Activated effector memory CD4-positive, alpha-beta T cell treated with Interleukin-2 at 50 U/mL for 16 hours (primary cell): Measurements from ENCODE around the gene ACADS.
"Not testable (repeated sequence)": the region's sequence is repeated elsewhere in the genome, so short reads cannot be mapped to it uniquely, and the experiment has no call there.

ENCODE experiments used
- DNase-seq: peaks from one replicate; pipeline ENCODE4 v3.0.0-alpha.2; 2020

Gene ACADS

GRCh38 chr12:120732198-120732597, 6.6 kb downstream of the ACADS start:
- not testable (repeated sequence) for DNase-seq

- DNase-seq = no peak
Measured at GRCh38 chr12:120733574-120733973, 7.9 kb downstream of the ACADS start.

- no peak for DNase-seq
Measured at GRCh38 chr12:120734210-120734609, 8.6 kb downstream of the ACADS start.

GRCh38 chr12:120735181-120735580, 9.6 kb downstream of the ACADS start:
- no peak for DNase-seq

- DNase-seq = no peak
Measured at GRCh38 chr12:120736404-120737331, 11.0 kb downstream of the ACADS start.

GRCh38 chr12:120737557-120738251, 12.1 kb downstream of the ACADS start:
- no peak for DNase-seq

- no peak for DNase-seq
Measured at GRCh38 chr12:120738252-120739030, 12.8 kb downstream of the ACADS start.

GRCh38 chr12:120739031-120739762, 13.6 kb downstream of the ACADS start:
- DNase-seq = no peak

GRCh38 chr12:120739821-120740613, 14.4 kb downstream of the ACADS start:
- DNase-seq = no peak

GRCh38 chr12:120740871-120741270, 15.2 kb downstream of the ACADS start:
- DNase-seq = no peak

- DNase-seq = no peak
Measured at GRCh38 chr12:120741476-120742421, 16.1 kb downstream of the ACADS start.

GRCh38 chr12:120744922-120745493, 19.4 kb downstream of the ACADS start:
- DNase-seq = no peak

- DNase-seq = no peak
Measured at GRCh38 chr12:120748242-120748641, 22.6 kb downstream of the ACADS start.

GRCh38 chr12:120749256-120749655, 23.6 kb downstream of the ACADS start:
- DNase-seq = no peak

- DNase-seq = no peak
Measured at GRCh38 chr12:120750806-120751205, 25.2 kb downstream of the ACADS start.

GRCh38 chr12:120751389-120751788, 25.8 kb downstream of the ACADS start:
- no peak for DNase-seq

- DNase-seq = no peak
Measured at GRCh38 chr12:120754792-120755191, 29.2 kb downstream of the ACADS start.

GRCh38 chr12:120755269-120755668, 29.6 kb downstream of the ACADS start:
- no peak for DNase-seq

GRCh38 chr12:120757226-120757742, 31.7 kb downstream of the ACADS start:
- DNase-seq = no peak

- DNase-seq = no peak
Measured at GRCh38 chr12:120757949-120758348, 32.3 kb downstream of the ACADS start.
